GM21526 (cell line): ENCODE measurements around the gene MRPL17.

Source experiments
- ATAC-seq: cut with Tn5 transposase; IDR thresholded peaks from one replicate; pipeline ENCODE4 v1.9.1; 2021; ENCODE audit warnings: moderate library complexity; ENCODE audit not compliant: unreplicated experiment, low FRiP score

Gene MRPL17

DNA sequence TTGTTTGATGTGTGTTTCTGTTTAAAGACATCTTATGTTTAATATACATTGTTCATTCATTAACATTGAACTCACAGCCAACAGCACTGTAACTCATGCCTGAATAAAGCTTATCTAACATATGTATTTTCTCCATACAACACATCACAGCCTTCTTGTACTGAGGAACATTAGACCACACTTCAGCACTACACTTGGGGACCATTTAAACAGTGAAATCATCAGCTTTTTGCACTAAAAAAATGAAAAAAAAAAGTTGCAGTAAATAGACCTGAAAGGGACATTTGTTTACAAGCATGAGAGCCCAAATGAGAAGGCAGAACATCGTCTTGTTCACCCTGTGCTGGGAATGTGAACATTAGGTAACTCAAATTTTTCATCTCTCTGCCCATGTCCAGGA, 48.6 kb downstream of the MRPL17 start:
- ATAC-seq = no peak

DNA sequence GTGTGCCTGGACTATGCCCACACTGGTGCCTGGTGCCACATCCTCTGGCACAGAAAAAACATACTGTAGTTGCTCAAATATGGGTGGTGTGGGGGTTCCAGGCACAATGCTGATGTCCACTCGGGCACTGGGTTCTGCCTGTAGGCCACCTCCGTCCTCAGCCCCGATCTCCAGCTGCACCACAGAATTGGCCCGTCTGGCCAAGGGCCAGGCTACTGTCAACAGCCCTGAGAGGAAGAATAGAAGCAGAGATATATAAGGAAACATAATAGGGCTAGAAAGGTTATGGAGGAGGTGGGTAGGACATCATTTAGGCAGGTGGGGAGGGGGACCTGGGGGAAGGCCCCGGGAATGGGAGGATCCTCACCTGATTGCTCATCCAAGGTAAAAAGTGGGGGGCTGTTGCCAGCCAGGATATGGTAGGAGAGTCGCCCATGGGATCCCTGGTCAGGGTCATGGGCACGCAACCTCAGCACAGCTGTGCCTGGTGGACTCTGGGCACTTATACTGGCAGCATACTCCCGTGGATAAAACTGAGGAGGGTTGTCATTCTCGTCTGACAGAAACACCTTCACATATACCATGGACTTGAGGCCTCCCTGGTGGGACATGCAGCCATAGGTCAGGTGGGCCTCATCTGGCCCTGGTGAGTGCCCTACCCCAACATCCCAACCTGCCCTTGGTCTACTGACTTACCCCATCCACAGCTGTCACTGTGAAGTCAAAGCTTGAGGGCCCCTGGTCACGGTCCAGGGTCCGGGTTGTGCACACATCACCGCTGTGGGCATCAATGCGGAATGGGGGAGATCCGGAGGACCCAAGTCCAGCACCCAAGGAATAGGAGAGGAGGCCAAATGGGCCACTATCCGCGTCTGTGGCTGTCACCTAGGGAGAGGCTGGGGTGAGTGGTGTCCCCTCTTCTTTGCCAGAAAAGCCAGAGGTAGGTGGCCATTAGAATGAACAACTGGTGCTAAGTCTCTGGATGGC, 49.4 kb downstream of the MRPL17 start:
- ATAC-seq = no peak

DNA sequence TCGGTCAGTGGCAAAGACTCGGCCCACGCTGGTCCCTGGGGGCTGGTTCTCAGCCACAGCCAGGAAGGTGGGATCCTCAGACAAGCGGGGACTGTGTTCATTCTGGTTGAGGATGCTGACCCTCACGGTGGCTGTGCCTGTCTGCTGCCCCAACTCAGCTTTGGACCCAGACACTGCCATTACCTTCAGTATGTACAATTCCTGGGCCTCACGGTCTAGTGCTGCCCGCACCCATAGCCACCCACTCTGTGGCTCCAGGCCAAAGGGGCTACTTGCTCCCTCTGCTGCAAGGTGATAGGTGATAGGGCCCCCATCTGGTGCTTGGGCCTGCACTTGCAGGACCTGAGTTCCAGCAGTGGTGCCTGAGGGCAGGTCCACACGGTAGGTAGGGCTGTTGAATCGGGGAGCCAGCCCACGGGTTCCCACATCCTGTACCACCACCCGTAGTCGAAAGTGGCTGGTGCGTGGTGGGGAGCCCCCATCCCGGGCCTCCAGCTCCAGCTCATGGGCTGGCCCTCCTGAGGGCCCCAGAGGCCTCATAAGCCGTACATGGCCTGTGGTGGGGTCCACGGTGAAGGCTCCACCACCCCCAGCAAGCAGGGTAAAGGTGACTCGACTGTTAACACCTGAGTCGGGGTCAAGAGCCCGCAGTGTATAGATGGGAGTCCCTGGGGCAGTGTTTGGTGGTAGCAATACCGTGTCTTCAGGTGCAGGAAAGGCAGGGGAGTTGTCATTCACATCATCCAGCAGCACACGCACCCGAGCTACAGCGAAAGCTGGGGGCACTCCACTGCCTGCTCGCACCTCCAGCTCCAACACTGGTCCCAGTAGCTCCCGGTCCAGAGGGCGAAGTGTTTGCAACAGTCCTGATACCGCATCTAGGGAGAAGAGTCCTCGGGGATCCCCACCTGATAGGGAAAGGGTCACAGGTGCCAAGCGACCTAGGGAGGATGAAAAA, 50.7 kb downstream of the MRPL17 start:
- ATAC-seq = no peak

DNA sequence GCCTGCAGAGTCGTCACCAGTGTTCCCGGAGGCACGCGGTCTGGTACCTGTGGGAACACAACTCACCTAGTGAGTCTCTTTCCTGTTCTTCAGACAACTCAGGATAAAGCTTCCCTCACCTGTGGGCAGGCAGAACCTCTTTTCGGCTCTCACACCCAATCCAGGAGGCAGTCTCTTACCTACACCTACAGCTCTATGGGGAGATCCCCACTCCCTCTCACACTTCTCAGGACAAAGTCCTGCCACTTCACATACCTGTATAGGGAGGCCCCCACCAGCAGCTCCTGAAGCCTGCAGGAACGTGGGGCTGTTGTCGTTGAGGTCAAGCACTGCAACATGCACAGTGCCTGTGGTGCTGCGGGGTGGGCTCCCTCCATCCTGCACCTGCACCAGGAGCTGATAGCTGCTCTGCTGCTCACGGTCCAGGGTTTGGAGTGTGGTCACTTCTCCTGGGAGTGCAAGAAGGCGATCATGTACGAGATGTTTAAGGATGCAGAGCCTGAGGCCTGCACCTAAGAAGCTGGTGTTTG, 51.7 kb downstream of the MRPL17 start:
- ATAC-seq = no peak

DNA sequence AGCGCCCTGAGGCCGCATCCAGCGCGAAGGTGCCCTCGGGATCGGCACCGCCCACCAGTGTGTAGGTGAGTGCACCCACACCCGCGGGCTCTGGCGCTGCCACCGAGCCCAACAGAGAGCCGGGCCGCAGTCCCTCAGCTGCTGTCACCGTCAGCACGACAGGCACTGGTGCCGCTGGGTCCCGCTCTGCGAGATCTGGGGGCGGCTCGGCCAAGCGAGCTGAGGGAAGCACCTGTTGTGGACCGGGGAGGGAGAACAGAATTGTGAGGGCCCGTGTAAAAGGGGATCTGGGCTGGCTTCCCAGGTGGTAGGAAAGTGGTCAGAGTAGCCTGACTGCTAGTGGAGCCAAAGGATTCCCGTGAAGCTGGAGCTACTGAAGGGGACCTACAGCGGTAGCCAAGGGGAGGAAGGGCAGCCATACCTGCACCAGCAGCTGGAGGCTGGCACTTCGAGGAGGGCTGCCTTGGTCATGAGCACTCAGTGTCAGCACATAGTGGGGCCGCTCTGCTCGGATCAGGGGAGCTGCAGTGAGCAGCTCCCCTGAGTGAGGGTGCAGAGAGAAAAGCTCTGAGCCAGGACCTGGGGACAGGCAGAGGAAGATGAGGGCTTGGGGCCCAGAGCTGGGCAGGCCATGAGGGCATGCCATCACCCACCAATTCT, 52.4 kb downstream of the MRPL17 start:
- ATAC-seq = no peak
